IMR-90 (cell line): ENCODE results near the gene MYH13.

Experiments
- BHLHE40 ChIP-seq: fragments of 150-350 bp; IDR thresholded peaks from 2 replicates; pipeline ENCODE4 v1.6.1; 2016; ENCODE audit warnings: mild to moderate bottlenecking, low read depth, low read length
- CEBPB ChIP-seq: IDR thresholded peaks from 2 replicates; pipeline ENCODE4 v1.6.1; 2012; ENCODE audit warnings: low read depth, low read length, improper control_type of control experiment
- CHD1 ChIP-seq: IDR thresholded peaks from 2 replicates; pipeline ENCODE4 v1.6.1; 2012; ENCODE audit warnings: low read depth, low read length, improper control_type of control experiment
- CTCF ChIP-seq: conservative IDR thresholded peaks from 2 replicates; pipeline ENCODE4 v1.5.1; 2012; ENCODE audit warnings: mild to moderate bottlenecking, low read depth, low read length, improper control_type of control experiment
- FOS ChIP-seq: fragments of 150-350 bp; IDR thresholded peaks from 2 replicates; pipeline ENCODE4 v1.6.1; 2016; ENCODE audit warnings: low read depth, low read length
- MAFK ChIP-seq: IDR thresholded peaks from 2 replicates; pipeline ENCODE4 v1.6.1; 2012; ENCODE audit warnings: low read depth, low read length, improper control_type of control experiment
- MXI1 ChIP-seq: IDR thresholded peaks from 2 replicates; pipeline ENCODE4 v1.6.1; 2012; ENCODE audit warnings: low read depth, mild to moderate bottlenecking, low read length, moderate library complexity, borderline replicate concordance
- POLR2A ChIP-seq: IDR thresholded peaks from 2 replicates; pipeline ENCODE4 v1.6.1; 2012; ENCODE audit warnings: mild to moderate bottlenecking, low read depth, low read length
- RCOR1 ChIP-seq: IDR thresholded peaks from 2 replicates; pipeline ENCODE4 v1.6.1; 2012; ENCODE audit warnings: mild to moderate bottlenecking, low read length, improper control_type of control experiment; ENCODE audit not compliant: insufficient replicate concordance
- RFX5 ChIP-seq: IDR thresholded peaks from 2 replicates; pipeline ENCODE4 v1.8.0; 2012; ENCODE audit warnings: low read depth, mild to moderate bottlenecking, low read length, moderate library complexity
- TF ChIP-seq, protein P1 (sequence below): fragments of 150-350 bp; IDR thresholded peaks from 2 replicates; pipeline ENCODE4 v1.6.1; 2017; ENCODE audit warnings: mild to moderate bottlenecking, antibody characterized with exemption, low read length, low read depth

GRCh38 chr17:10309003-10309974 lies 63.5 kb downstream of the MYH13 start:
- TF ChIP-seq FOS: no peak
- no peak for TF ChIP-seq POLR2A
- no peak for TF ChIP-seq CTCF
- TF ChIP-seq RFX5: no peak
- no peak for TF ChIP-seq CHD1
- no peak for TF ChIP-seq MXI1
- TF ChIP-seq RCOR1: no peak
- no peak for TF ChIP-seq CEBPB
- TF ChIP-seq BHLHE40: no peak
- no peak for TF ChIP-seq MAFK
- TF ChIP-seq, protein P1, sequence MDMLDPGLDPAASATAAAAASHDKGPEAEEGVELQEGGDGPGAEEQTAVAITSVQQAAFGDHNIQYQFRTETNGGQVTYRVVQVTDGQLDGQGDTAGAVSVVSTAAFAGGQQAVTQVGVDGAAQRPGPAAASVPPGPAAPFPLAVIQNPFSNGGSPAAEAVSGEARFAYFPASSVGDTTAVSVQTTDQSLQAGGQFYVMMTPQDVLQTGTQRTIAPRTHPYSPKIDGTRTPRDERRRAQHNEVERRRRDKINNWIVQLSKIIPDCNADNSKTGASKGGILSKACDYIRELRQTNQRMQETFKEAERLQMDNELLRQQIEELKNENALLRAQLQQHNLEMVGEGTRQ: no peak
